Neural crest cell (in vitro differentiated cells): Measurements from ENCODE around the gene MICAL3. TPM values are rescaled to one million over a fixed set of nuclear protein-coding genes. Genes with fewer than 3 reads are reported as not detected.
A peak's percentile ranks its signal among the peaks of the same experiment; 100 is the strongest.

ENCODE experiments used
- DNase-seq: peaks from one replicate; pipeline ENCODE4 v3.0.0; 2021; ENCODE audit warnings: low read depth, mixed read lengths, low spot score
- H3K27ac Mint-ChIP-seq: one replicate; pipeline ENCODE4 v1.8.0; 2021; ENCODE audit warnings: mild to moderate bottlenecking, mixed read lengths; ENCODE audit not compliant: unreplicated experiment
- H3K27me3 Mint-ChIP-seq: 2 replicates; pipeline ENCODE4 v1.8.0; 2021; ENCODE audit warnings: low read depth, mild to moderate bottlenecking, mixed read lengths
- H3K36me3 Mint-ChIP-seq: 2 replicates; pipeline ENCODE4 v1.8.0; 2021; ENCODE audit warnings: low read depth, mild to moderate bottlenecking, mixed read lengths
- H3K4me1 Mint-ChIP-seq: 2 replicates; pipeline ENCODE4 v1.8.0; 2021; ENCODE audit warnings: mixed read lengths
- H3K4me3 Mint-ChIP-seq: one replicate; pipeline ENCODE4 v1.8.0; 2021; ENCODE audit warnings: mild to moderate bottlenecking, mixed read lengths
- H3K9me3 Mint-ChIP-seq: 2 replicates; pipeline ENCODE4 v1.8.0; 2021; ENCODE audit warnings: mixed read lengths
- CTCF ChIP-seq: fragments of 200-600 bp; sonication (generic); conservative IDR thresholded peaks from 2 replicates; pipeline ENCODE4 v1.5.0; 2021; ENCODE audit warnings: antibody characterized with exemption, mild to moderate bottlenecking
- total RNA-seq: library from RNA; stranded (reverse); gene quantifications from 2 replicates; pipeline ENCODE4 v1.2.1, GENCODE V29; 2021

Gene MICAL3
- total RNA-seq, 1 donor from 2014 or later = 84.5 TPM

GRCh38 chr22:17779286-17780115, 244.9 kb downstream of the MICAL3 start:
- H3K9me3 Mint-ChIP-seq = no peaks in the 10 kb centered on the region
- TF ChIP-seq CTCF = no peak
- H3K27me3 Mint-ChIP-seq = peaks cover 3% of the 10 kb centered on the region
- H3K27ac Mint-ChIP-seq = no peak overlapping the region
- no peaks in the 10 kb centered on the region for H3K36me3 Mint-ChIP-seq
- H3K4me3 Mint-ChIP-seq = no peak overlapping the region
- peaks cover 40% of the 10 kb centered on the region for H3K4me1 Mint-ChIP-seq
- no peak for DNase-seq

DNA sequence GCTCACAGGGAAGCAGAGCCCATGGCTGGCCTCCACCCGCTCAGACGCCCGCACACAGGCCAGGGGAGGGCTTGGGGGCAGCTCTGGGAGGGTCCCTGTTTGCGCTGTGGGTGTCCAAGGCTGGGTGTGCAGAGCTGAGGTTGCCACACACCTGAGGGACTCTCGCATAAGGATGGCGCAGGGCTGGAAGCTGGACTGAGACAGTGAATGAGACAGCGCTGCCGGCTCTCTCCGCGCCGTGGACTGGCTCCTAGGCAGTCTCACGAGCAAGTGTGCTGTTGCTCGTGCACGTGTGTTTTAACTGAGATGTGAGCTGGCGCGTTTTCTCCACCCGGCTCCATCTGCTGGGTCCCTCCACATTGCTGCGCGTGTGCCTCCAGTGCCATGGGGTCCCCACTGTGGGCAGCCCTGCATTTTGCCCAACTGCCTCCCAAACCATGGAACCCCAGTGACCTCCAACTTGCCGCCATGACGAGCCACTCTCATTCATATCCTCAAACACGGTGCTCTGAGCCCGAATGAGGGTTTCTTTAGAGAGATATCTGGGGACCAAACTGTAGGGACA, 245.9 kb downstream of the MICAL3 start:
- no peak overlapping the region for H3K27ac Mint-ChIP-seq
- H3K9me3 Mint-ChIP-seq = no peaks in the 10 kb centered on the region
- peaks cover 3% of the 10 kb centered on the region for H3K27me3 Mint-ChIP-seq
- H3K36me3 Mint-ChIP-seq = no peaks in the 10 kb centered on the region
- peak overlapping the region; percentile 38 for H3K4me3 Mint-ChIP-seq
- no peak for DNase-seq
- TF ChIP-seq CTCF = no peak
- H3K4me1 Mint-ChIP-seq = peaks cover 37% of the 10 kb centered on the region

DNA sequence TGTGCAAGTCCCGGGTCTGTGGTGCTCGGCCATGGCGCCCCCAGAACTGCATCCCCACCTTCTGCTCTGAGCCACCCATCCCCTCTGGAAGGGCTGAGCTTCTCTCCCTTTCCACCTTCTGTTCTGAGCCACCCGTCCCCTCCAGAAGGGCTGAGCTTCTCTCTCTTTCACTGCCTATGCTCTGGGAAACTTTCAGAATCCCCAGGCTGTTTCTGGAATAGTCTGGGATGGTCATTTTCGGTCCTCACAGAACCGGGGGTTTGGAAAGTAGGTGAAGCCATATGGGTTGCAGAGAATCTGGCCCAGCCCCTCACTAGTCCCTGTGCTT, 246.7 kb downstream of the MICAL3 start:
- Mint-ChIP-seq H3K36me3 (no peaks in the 10 kb centered on the region), H3K4me3 (no peak overlapping the region), H3K9me3 (no peaks in the 10 kb centered on the region), H3K27me3 (peaks cover 3% of the 10 kb centered on the region), H3K27ac (no peak overlapping the region), H3K4me1 (peaks cover 44% of the 10 kb centered on the region)
- no peak for DNase-seq
- no peak for TF ChIP-seq CTCF

GRCh38 chr22:17777005-17777716, 247.2 kb downstream of the MICAL3 start:
- Mint-ChIP-seq H3K4me3 (no peak overlapping the region), H3K27ac (no peak overlapping the region), H3K27me3 (peaks cover 3% of the 10 kb centered on the region), H3K36me3 (no peaks in the 10 kb centered on the region), H3K4me1 (peaks cover 49% of the 10 kb centered on the region), H3K9me3 (no peaks in the 10 kb centered on the region)
- no peak for DNase-seq
- TF ChIP-seq CTCF = no peak

DNA sequence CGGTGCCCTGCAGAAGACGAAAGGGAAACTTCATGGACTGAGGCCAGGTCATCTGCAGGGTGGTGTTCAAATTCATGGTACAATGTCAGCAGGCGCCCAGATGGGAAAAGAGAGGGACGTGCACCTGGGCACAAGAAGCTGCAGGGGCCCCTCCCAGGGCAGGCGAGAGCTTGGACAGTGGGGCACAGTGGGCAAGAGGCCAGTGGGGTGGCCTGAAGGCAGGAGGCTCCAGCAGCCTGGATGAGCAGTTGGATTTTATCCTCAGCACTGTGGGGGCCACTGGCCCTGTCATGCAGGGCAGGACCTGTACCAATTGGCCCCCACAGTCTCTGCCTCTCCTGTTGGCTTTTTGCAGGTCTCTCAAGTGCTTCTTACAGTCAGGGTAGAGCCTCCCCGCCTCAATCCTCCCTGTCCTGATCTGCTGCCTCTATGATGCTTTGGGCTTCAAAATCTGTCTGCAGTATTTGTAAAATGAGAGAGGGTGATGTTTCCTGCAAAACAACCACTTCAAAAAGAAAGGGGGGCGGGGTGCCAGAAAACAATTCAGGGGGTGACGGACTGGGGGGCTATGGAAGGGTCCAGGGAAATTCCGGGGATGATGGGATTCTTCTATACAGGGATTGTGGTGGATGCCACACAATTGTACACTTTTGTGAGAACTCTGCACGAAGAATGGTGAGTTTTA, 248.4 kb downstream of the MICAL3 start:
- Mint-ChIP-seq H3K4me1 (peaks cover 51% of the 10 kb centered on the region), H3K27me3 (peaks cover 3% of the 10 kb centered on the region), H3K36me3 (no peaks in the 10 kb centered on the region), H3K4me3 (peak overlapping the region; percentile 67), H3K9me3 (no peaks in the 10 kb centered on the region), H3K27ac (no peak overlapping the region)
- TF ChIP-seq CTCF = no peak
- DNase-seq = no peak
